Thyroid gland (tissue), 4 donors: ENCODE measurements around the gene ATXN7L3. TPM values are rescaled to one million over a fixed set of nuclear protein-coding genes. Genes with fewer than 3 reads are reported as not detected.
"Not testable (repeated sequence)": the region's sequence is repeated elsewhere in the genome, so short reads cannot be mapped to it uniquely, and the experiment has no call there.

Experiments used
- DNase-seq, 2 donors: peaks; one replicate each; pipeline ENCODE4 v3.0.0-alpha.2; 2019
- H3K27ac ChIP-seq, 3 donors: fragments of 200-600 bp; sonication (generic); 1 replicate in 2 of 3; 2 replicates in 1 of 3; pipeline ENCODE4 v1.5.1; 2016 to 2019; ENCODE audit warnings: mild to moderate bottlenecking in 1 of 3, moderate library complexity in 1 of 3
- H3K27me3 ChIP-seq: fragments of 200-600 bp; sonication (generic); one replicate; pipeline ENCODE4 v1.5.1; 2019
- H3K36me3 ChIP-seq, 2 donors: fragments of 200-600 bp; sonication (generic); one replicate each; pipeline ENCODE4 v1.5.1; 2016 to 2019
- H3K4me1 ChIP-seq, 2 donors: fragments of 200-600 bp; sonication (generic); one replicate each; pipeline ENCODE4 v1.5.1; 2017 to 2019
- H3K4me3 ChIP-seq, 3 donors: fragments of 200-600 bp; sonication (generic); replicated peaks in 1 of 3; 1 replicate in 2 of 3; 2 replicates in 1 of 3; pipeline ENCODE4 v1.5.1; 2016; ENCODE audit warnings: mild to moderate bottlenecking in 1 of 3
- H3K9me3 ChIP-seq: fragments of 200-600 bp; sonication (generic); one replicate; pipeline ENCODE4 v1.5.1; 2017
- POLR2A ChIP-seq, 2 donors: fragments of 450-650 bp; IDR thresholded peaks; one replicate each; pipeline ENCODE4 v1.6.1; 2017; ENCODE audit warnings: antibody characterized with exemption in 2 of 2, mild to moderate bottlenecking in 2 of 2, moderate library complexity in 1 of 2
- WGBS, 2 donors: methylation state at CpG; one replicate each; pipeline ENCODE4 v1.1.5; 2017; 5-methylcytosine and 5-hydroxymethylcytosine counted together
- intact Hi-C: fragments of 100-400 bp; cut with DNase I; formaldehyde crosslinking; loops from one replicate; pipeline ENCODE4 v1.15.1; 2023
- total RNA-seq, 4 donors: library from RNA; depleted of rRNA; stranded (reverse); fragments of >200 nt; gene quantifications; one replicate each; pipeline ENCODE4 v1.2.3, GENCODE V29; 2016
- TF ChIP-seq, protein P1 (sequence below), 6 experiments: fragments of 200-600 bp in 3 of 6; fragments of 450-650 bp in 3 of 6; sonication (generic) in 3 of 6; IDR thresholded peaks; one replicate each; pipeline ENCODE4 v1.5.1; 2016 to 2019; ENCODE audit warnings: antibody characterized with exemption in 6 of 6, mild to moderate bottlenecking in 2 of 6, inconsistent platforms in 1 of 6, moderate library complexity in 1 of 6

The ATXN7L3 gene, protein sequence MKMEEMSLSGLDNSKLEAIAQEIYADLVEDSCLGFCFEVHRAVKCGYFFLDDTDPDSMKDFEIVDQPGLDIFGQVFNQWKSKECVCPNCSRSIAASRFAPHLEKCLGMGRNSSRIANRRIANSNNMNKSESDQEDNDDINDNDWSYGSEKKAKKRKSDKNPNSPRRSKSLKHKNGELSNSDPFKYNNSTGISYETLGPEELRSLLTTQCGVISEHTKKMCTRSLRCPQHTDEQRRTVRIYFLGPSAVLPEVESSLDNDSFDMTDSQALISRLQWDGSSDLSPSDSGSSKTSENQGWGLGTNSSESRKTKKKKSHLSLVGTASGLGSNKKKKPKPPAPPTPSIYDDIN
- total RNA-seq = 10 to 100 TPM; 52.4 to 64.5 (median 58.0) TPM

DNA sequence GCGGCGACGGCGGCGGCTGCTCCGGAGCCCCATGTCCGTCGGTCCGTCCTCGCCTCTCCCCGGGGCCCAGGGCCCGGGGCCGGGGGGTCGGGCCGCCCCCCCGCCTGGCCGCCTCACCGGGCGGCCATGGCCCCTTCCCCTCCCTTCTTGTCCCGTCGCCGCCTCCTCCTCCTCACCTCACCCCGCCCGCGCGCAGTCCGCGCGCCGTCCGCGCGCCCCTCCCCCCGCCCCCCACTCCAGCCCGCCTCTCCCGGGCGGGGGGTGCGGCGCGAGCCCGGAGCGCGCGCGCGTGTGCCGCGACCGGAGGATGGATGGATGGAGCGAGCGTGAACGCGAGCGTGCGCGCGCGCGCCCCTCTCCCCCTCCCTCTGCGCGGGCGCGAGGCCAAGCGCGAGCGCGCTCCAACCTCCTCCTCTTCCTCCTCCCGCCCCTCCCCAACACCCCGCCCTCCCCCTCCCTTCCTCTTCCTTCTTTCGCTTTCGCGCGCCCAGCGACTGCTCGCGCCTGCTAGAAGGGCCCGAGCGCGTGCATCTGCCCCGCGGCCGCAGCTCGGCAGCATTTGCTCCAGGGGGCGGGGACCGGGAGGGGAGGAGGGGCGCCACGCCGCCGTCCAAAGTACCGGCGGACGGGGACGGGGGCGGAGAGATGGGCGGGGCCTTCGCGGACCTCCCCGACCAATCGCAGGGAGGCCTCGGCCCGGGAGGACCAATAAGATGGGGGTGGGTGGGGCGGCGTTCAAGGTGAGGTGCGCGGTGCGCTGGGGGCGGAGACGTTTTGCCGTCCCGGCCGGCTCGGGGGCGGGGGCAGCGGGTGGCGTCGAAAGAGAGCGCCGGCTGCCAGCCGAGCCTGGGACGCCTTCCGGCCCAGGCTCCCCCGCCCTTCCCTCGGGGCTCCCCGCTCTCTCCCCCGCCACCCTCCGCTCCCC, at the start of gene ATXN7L3:
Gene ATXN7L3 (minus strand): TSS at position 332 of the 925 bp plus-strand sequence. CDS start 1,814 bp downstream, outside the sequence.
- Histone ChIP-seq H3K4me3 (peak within 1 kb of the TSS; percentile 72 to 85 (median 79)), H3K9me3 (no peaks in the 10 kb centered on the region), H3K27me3 (no peaks in the 10 kb centered on the region), H3K36me3 (peaks cover 5 to 13% of the 10 kb centered on the region in 2 donors), H3K27ac (peak within 1 kb of the TSS; percentile 89 to 97 (median 96)), H3K4me1 (peaks cover 11 to 19% of the 10 kb centered on the region in 2 donors)
- intact Hi-C loops = loop anchor here (5.0 kb wide), 1 partner anchor 147 kb away; the partner anchor contains the start of gene GRN
- DNase-seq = peak; percentile 100
- TF ChIP-seq POLR2A (IDR thresholded peaks at IDR 0.05) = peak in 1 of 2 donors; percentile 22
- TF ChIP-seq, protein P1, sequence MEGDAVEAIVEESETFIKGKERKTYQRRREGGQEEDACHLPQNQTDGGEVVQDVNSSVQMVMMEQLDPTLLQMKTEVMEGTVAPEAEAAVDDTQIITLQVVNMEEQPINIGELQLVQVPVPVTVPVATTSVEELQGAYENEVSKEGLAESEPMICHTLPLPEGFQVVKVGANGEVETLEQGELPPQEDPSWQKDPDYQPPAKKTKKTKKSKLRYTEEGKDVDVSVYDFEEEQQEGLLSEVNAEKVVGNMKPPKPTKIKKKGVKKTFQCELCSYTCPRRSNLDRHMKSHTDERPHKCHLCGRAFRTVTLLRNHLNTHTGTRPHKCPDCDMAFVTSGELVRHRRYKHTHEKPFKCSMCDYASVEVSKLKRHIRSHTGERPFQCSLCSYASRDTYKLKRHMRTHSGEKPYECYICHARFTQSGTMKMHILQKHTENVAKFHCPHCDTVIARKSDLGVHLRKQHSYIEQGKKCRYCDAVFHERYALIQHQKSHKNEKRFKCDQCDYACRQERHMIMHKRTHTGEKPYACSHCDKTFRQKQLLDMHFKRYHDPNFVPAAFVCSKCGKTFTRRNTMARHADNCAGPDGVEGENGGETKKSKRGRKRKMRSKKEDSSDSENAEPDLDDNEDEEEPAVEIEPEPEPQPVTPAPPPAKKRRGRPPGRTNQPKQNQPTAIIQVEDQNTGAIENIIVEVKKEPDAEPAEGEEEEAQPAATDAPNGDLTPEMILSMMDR (IDR thresholded peaks at IDR 0.05) = no peak
- 0 to 1% methylated on average over 11 to 33 of the region's 126 CpGs for WGBS, 2 donors

DNA sequence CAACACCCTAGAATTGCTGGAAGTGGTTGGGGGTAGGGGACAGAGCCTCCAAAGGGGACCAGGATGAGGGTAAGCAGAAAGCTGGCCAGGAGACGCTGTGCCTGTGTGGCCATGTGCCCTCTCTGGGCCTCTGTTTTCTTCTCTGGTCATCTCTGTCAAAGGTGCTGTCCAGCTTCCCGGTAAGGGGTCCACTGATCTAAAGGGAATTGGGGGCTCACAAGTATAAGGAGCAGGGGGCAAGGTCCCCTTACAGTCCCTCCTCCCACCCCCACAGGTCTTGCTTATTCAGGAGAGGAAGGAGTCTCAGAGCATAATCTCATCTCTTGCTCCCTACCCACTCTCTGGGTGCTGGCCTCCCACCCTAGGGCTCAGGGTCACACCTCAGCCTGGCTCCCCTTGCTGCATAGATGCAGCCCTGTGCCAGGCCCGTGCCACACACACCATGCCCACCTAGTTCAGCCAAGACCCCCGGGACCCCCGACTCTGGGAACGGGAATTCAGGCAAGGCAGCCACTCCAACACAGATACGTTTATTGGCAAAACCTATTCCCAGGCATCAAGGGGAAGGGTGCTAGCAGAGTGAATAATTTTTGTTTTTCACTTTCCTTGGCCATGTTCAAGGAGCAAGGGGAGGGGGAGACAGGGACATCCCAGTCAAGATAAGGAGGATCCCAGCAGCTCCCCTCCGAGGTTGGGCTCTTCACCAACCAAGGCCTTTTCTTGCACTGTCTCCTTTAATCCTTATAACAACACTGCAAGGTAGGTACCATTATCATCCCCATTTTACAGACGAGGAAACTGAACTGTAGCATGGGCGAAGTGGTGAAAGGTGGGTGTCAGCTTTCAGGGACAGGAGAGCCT, 48.4 kb upstream of the ATXN7L3 start:
- intact Hi-C loops = no loop called here
- no peak overlapping the region for H3K27ac ChIP-seq
- no peak overlapping the region for H3K4me3 ChIP-seq

DNA sequence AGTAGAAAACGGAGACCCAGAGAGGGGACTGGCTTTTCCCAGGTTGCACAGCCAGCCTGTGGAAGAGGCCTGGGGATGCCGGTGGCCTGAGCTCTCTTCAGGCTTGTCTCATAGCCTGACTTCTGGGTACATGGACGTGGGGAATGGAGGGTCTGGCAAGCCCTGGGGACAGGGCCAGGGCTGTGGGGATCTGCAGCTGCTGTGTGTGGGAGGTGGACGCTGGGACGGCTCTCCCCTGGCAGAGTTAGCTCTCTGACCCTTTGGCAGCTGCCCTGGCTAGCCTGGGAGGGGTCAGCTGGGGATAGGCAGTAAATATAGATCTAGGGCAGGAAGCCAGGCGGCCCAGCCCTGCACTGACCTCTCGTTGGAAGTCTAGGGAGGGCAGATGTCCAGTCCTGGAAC, 47.8 kb upstream of the ATXN7L3 start:
- Histone ChIP-seq H3K4me1 (peaks cover 0 to 11% of the 10 kb centered on the region in 2 donors), H3K36me3 (no peaks in the 10 kb centered on the region), H3K27me3 (no peaks in the 10 kb centered on the region), H3K4me3 (no peak overlapping the region), H3K27ac (peak overlapping the region in 1 of 3 donors; percentile 50), H3K9me3 (no peaks in the 10 kb centered on the region)
- TF ChIP-seq, protein P1 (IDR thresholded peaks at IDR 0.05) = no peak
- peak in 1 of 2 donors; percentile 31 for DNase-seq
- WGBS, 2 donors = 61 to 64% methylated on average over 4 to 7 of the region's 7 CpGs
- intact Hi-C loops = no loop called here

More for the DNA sequence above, 48.4 kb upstream of the ATXN7L3 start:
- Histone ChIP-seq H3K36me3 (no peaks in the 10 kb centered on the region), H3K9me3 (no peaks in the 10 kb centered on the region), H3K4me1 (peaks cover 0 to 11% of the 10 kb centered on the region in 2 donors), H3K27me3 (no peaks in the 10 kb centered on the region)
- no peak for DNase-seq
- 82 to 89% methylated on average over 10 of the region's 10 CpGs for WGBS, 2 donors
- TF ChIP-seq, protein P1 (IDR thresholded peaks at IDR 0.05) = no peak
- TF ChIP-seq POLR2A (IDR thresholded peaks at IDR 0.05) = no peak

DNA sequence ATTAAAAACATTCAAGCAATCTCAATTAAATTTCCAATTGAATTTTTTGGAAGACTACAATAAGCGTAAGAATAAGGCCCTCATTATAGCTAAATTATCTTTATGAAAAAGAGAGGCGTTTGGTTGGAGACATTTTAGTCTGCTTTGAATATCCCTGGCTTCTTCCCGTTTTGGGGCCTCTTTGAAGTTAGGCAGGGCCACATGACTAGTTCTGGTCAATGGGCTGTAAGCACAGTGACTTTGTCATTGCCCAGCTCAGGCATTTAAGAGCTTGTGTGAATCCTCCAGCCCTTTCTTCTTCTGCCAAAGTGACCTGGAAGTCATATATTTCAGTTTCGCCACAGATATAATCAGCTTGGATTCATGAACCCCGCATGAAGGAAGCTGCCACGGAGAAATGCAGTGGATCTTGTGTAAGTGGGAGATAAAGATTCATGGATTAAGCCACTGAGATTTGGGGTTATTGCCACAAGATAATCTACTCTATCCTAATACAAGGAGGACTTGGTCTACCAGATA, 41.5 kb upstream of the ATXN7L3 start:
- DNase-seq = no peak
- H3K9me3 ChIP-seq = no peaks in the 10 kb centered on the region

DNA sequence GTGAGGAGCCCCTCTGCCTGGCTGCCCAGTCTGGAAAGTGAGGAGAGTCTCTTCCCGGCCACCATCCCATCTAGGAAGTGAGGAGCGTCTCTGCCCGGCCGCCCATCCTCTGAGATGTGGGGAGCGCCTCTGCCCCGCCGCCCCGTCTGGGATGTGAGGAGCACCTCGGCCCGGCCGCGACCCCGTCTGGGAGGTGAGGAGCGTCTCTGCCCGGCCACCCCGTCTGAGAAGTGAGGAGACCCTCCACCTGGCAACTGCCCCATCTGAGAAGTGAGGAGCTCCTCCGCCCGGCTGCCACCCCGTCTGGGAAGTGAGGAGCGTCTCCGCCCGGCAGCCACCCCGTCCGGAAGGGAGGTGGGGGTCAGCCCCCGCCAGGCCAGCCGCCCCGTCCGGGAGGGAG, 38.2 kb upstream of the ATXN7L3 start:
- H3K27me3 ChIP-seq, H3K36me3 ChIP-seq, H3K27ac ChIP-seq, DNase-seq, H3K9me3 ChIP-seq, intact Hi-C loops, H3K4me3 ChIP-seq: not testable (repeated sequence)
- H3K4me1 ChIP-seq = peaks cover 11 to 15% of the 10 kb centered on the region in 2 donors
- WGBS, 2 donors = 88 to 100% methylated on average over 3 to 13 of the region's 28 CpGs

More for the DNA sequence above, 41.5 kb upstream of the ATXN7L3 start:
- intact Hi-C loops = no loop called here
- 76 to 86% methylated on average over 6 of the region's 6 CpGs for WGBS, 2 donors
- Histone ChIP-seq H3K4me3 (no peak overlapping the region), H3K27ac (no peak overlapping the region), H3K4me1 (no peaks in the 10 kb centered on the region), H3K36me3 (no peaks in the 10 kb centered on the region), H3K27me3 (no peaks in the 10 kb centered on the region)
- TF ChIP-seq, protein P1 (IDR thresholded peaks at IDR 0.05) = no peak
- TF ChIP-seq POLR2A (IDR thresholded peaks at IDR 0.05) = no peak
